ENCODE measurements around the gene ZNF335. TPM values are rescaled to one million over a fixed set of nuclear protein-coding genes. Genes with fewer than 3 reads are reported as not detected.

ZNF335 gene
- total and polyA plus RNA-seq, 2 of the 13 experiments (the other 11 are each of a cell fraction or from before 2014, with no cell fraction given) = 9.7 to 13.7 TPM

GRCh38 chr20:45971425-45971674 lies 653 bp downstream of the ZNF335 start (continued):
- TF ChIP-seq ZNF576 (CRISPR knock-in tag; IDR thresholded peaks at IDR 0.05) = no peak; the same call in 1 of the 2 replicates
- TF ChIP-seq ZNF782 (CRISPR knock-in tag; IDR thresholded peaks at IDR 0.05; ENCODE audit: borderline replicate concordance) = no peak; the same call in 1 of the 2 replicates
- TF ChIP-seq SNAPC2 (CRISPR knock-in tag; IDR thresholded peaks at IDR 0.05) = no peak; the same call in 1 of the 2 replicates
- no peak for TF ChIP-seq DBP (CRISPR knock-in tag; IDR thresholded peaks at IDR 0.05; ENCODE audit: not compliant biosample characterization)
- TF ChIP-seq MXD3 (CRISPR knock-in tag; IDR thresholded peaks at IDR 0.05) = no peak
- no peak for TF ChIP-seq MAFK (conservative IDR thresholded peaks at IDR 0.05 in 1 of 2, IDR thresholded peaks at IDR 0.05 in 1 of 2; ENCODE audit: low read length in 2 of 2)
- no peak for TF ChIP-seq ZFP1 (CRISPR knock-in tag; IDR thresholded peaks at IDR 0.05)
- peak; percentile 46 for TF ChIP-seq TAF15 (IDR thresholded peaks at IDR 0.05; ENCODE audit: low read depth, low read length, poor library complexity, severe bottlenecking)
- peak; percentile 63; the same call in 1 of the 2 replicates for TF ChIP-seq HNF1B (CRISPR knock-in tag; IDR thresholded peaks at IDR 0.05)
- peak; percentile 99 for TF ChIP-seq KAT7 (CRISPR knock-in tag; IDR thresholded peaks at IDR 0.05; ENCODE audit: borderline replicate concordance)
- no peak for TF ChIP-seq SNAPC5 (CRISPR knock-in tag; IDR thresholded peaks at IDR 0.05; ENCODE audit: borderline replicate concordance)
- no peak for TF ChIP-seq ZNF550 (CRISPR knock-in tag; IDR thresholded peaks at IDR 0.05; ENCODE audit: borderline replicate concordance)
- TF ChIP-seq SP2 (CRISPR knock-in tag; IDR thresholded peaks at IDR 0.05) = no peak
- no peak for TF ChIP-seq ZNF407 (CRISPR knock-in tag; IDR thresholded peaks at IDR 0.05; ENCODE audit: not compliant biosample characterization)
- no peak for TF ChIP-seq ZFP90 (CRISPR knock-in tag; IDR thresholded peaks at IDR 0.05; ENCODE audit: borderline replicate concordance)

Data from HepG2 (cell line).